ENCODE measurements around the gene SUPT20H.

The SUPT20H gene

GRCh38 chr13:37058910-37059847 lies at the start of gene SUPT20H:
SUPT20H (minus strand) TSS chr13:37059688; CDS start chr13:37051490, 8,198 bp downstream.
- DNase-seq (ENCODE audit: low read depth): peak; percentile 93

GRCh38 chr13:37109051-37109678 lies 49.7 kb upstream of the SUPT20H start:
- DNase-seq (ENCODE audit: low read depth): no peak

DNA sequence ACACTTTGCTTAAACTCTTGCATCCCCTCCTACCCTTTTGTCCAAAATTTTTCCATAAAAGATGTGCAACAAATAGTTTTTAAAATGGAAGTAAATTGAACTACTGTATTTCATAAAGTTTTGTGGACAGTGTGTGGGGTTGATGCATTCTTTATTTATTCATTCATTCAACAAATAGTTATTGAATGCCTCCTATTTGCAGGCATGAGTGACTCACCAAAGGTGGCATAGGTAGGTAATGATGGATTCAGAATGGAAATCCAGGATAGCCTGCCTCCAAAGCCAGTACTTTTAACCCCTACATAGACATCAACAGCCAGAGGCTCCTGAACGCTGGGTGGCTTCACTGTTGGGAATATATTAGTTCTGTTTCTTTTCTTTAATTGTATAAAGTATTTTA lies 48.4 kb upstream of the SUPT20H start:
- DNase-seq (ENCODE audit: low read depth): no peak

- no peak for DNase-seq (ENCODE audit: low read depth)
Measured at GRCh38 chr13:37107456-37107855, 48.0 kb upstream of the SUPT20H start.

GRCh38 chr13:37106642-37107041 lies 47.2 kb upstream of the SUPT20H start:
- no peak for DNase-seq (ENCODE audit: low read depth)

DNA sequence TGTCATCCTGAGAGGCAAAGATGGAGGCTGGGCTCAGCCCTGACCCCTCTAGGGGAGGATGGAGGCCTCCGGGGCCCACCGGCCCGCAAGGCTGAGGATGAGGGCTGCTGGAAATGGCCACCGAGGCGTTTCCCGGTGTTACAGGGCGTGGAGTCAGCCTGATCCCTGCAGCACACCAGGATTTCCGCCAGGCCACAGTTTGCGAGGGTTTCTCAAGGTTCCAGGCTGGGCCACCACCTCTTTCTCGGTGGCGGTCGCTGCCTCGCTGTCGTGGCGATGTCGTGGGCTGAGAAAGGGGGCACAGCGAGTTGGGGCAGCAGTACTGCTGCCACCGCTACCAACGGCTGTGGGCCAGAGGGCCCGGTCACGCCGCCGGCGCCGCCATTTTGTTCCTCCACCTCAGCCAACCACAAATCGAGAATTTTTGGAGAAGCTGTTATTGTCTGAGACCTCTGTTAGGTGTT lies 45.8 kb upstream of the SUPT20H start, which contains the start of gene CSNK1A1L:
Gene CSNK1A1L (minus strand): TSS at position 414 of the 464 bp plus-strand sequence. CDS start 408 bp downstream, at position 6.
- DNase-seq (ENCODE audit: low read depth): no peak

- DNase-seq (ENCODE audit: low read depth): no peak
Measured at GRCh38 chr13:37102896-37103295, 43.4 kb upstream of the SUPT20H start.

DNA sequence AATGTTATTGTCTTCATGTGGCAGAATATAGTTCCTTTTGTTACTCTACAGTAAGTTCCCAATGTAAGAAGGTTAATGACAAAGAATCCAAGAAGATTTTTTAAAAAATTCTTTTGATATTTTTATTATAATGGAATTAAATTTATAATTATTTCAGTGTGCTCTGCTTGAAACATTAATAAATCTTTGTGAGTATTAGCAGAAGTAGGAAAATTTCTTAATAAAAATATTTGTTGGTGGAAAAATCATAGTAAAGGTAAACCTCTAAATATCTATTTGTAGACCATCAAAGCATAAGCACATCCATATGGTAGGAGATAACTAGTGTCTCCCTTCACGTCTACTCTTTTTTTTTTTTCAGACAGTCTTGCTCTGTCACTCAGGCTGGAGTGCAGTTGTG lies 41.7 kb upstream of the SUPT20H start:
- DNase-seq (ENCODE audit: low read depth): no peak

DNA sequence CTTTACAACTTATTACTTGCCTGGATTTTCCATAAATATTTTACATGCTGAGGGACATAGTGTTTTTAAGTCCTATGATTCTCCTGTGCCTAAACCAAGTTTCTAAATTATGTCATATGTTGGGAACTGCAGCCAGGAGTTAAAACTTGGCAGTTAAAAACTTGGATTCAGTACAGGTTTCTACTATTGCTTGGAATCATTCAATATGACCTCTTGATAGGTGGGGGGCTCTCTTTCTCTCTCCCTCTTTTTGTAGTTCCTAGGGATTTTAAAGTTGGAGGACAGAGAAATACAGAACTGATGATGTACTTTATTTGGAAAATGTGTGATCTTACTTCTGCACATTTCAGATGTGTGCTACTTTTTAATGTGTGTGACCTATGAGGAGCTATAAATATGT lies 41.2 kb upstream of the SUPT20H start:
- no peak for DNase-seq (ENCODE audit: low read depth)

DNA sequence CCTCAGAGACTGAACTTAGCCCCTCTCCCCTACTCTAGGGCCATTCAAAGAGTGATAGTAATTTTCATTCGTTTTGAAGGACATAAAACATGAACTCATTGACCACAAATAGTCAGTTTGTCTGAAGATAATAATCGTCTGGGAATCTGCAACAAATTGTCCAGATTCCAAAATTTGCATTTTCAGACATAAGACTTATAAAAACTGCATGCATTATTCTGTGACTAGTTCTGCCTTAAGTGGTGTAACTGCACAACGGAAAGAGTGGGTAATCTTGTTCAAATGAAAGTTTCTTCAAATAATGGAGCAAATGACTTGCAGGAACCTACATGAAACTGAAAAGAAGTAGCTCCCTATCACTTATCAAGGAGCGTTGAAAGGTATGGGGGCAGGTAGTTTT lies 37.6 kb upstream of the SUPT20H start:
- DNase-seq (ENCODE audit: low read depth): no peak

DNA sequence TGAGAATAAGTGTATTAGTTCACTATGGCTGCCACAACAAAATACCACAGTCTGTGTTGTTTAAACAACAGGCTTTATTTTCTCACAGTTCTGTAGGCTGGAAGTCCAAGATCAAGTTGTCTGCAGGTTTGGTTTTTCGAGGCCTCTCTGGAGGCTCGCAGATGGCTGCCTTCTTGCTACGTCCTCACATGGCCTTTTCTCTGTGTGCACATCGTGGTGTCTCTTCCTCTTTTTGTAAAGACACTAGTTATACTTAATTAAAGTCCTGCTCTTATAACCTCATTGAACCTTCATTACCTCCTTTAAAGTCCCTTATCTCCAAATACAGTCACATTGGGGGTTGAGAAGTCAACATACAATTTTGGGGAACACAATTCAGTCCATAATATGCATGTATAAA lies 35.4 kb upstream of the SUPT20H start:
- no peak for DNase-seq (ENCODE audit: low read depth)

- no peak for DNase-seq (ENCODE audit: low read depth)
Measured at GRCh38 chr13:37094099-37094498, 34.6 kb upstream of the SUPT20H start.

DNA sequence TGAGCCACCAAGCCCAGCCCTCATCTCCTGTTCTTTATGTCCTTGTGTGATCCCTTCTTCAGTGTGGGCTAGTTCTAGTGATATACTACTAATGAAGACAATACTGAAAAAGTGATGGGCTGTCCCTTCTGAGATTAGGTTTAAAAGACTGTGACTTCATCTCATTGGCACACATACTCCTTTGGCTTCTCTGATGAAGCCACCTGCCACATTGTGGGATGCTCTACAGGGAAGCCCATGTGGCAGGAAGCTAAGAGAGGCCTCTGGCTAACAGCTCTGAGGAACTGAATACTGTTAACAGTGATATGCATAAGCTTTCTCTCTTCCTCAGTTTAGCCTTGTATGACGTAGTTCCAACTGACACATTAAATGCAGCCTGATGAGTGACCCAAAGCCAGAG lies 32.3 kb upstream of the SUPT20H start:
- no peak for DNase-seq (ENCODE audit: low read depth)

GRCh38 chr13:37090912-37091311 lies 31.4 kb upstream of the SUPT20H start:
- DNase-seq (ENCODE audit: low read depth): no peak

- DNase-seq (ENCODE audit: low read depth): no peak
Measured at GRCh38 chr13:37089495-37089894, 30.0 kb upstream of the SUPT20H start.

GRCh38 chr13:37087486-37087885 lies 28.0 kb upstream of the SUPT20H start:
- DNase-seq (ENCODE audit: low read depth): no peak

GRCh38 chr13:37085606-37086005 lies 26.1 kb upstream of the SUPT20H start:
- no peak for DNase-seq (ENCODE audit: low read depth)

DNA sequence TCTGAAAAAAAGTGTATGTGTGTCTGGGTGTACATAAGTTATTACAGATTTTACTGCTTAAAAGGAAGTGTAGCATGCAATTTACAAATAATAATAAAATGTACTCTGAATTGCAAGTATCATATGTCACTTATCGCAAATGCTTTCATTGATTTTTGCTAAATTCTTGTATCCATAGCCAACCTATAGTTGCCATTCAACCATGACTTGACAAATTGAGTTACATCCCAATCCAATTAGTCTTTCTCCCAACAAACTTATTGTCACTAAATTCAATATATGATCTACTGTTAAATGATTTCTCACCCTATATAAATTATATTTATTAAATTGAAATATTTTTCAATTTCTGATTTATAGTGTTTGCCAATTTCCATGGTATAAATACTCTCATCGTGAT lies 17.3 kb upstream of the SUPT20H start:
- no peak for DNase-seq (ENCODE audit: low read depth)

DNA sequence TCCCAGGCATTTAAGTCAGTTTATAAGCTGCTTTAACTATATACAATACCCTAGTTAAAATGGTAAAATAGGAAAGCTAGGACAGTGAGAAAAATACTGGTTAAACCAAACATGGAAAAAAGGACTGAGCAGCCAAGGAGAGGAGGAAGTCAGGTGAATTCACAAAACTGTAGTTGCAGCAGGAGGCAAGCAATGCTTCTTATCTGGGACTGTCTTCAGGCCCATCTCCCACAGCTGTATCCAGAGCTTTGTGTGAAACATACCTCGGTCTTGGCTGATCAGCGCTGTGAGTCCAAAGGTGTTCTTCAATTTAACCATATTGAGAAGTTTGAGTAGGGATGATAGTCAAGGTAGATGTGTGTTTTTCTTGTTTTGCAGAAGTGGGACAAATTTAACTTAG lies 15.7 kb upstream of the SUPT20H start:
- no peak for DNase-seq (ENCODE audit: low read depth)

DNA sequence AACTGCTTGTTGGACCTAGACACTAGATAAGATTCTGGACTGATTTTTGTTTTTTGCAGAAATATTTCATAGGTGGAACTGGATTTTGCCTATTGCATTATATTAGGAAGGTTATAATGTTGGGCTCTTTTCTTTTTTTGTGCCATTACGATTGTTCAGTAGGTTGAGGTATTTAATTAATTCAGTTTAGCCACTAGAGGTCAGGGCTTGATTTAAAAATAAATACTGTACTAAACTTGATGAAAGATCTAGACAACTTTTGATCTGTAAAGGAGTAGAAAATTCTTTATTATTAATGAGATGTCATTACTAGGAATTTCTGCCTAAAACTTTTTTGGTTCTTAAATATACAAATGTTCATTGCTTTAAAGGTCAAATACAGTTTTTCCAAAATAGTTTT lies 15.2 kb upstream of the SUPT20H start:
- DNase-seq (ENCODE audit: low read depth): no peak

DNA sequence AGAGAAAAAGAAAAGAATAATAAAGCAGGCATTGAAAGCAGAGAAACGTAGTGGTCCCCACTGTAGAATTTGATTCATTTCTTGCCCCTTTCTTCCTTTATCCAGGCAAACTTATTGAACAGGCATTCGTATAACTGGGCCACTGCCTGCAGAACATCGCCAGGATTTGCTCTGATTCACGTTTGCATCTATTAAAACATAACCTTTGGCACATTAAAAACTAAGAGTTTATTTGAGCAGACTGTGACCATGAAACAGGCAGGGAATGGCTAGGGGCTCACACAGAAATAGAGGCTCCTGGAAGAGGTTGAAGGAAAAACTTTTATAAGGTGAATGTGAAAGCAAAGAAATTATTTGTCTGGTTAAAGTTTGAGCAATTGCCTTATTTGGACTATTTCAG lies 12.5 kb upstream of the SUPT20H start:
- no peak for DNase-seq (ENCODE audit: low read depth)

DNA sequence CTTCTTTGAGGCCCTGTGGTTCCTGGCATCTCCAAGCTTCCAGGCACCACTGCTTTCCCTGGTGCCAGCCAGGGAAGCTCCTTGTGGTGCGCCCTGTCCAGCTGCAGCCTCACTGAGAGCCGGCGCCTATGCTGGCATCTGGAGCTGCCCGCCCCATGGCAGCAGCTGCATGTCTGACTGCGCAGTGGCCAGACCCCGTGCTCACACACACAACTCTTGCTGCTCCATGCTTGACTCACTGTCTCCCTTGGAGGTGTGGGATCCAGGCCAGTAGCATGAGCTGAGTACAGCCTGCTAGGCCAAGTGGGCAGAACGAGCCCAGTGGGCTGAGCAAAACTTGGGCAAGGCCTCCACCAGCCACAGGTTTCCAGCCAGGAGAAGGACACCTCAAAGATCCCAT lies 11.5 kb upstream of the SUPT20H start:
- DNase-seq (ENCODE audit: low read depth): no peak

DNA sequence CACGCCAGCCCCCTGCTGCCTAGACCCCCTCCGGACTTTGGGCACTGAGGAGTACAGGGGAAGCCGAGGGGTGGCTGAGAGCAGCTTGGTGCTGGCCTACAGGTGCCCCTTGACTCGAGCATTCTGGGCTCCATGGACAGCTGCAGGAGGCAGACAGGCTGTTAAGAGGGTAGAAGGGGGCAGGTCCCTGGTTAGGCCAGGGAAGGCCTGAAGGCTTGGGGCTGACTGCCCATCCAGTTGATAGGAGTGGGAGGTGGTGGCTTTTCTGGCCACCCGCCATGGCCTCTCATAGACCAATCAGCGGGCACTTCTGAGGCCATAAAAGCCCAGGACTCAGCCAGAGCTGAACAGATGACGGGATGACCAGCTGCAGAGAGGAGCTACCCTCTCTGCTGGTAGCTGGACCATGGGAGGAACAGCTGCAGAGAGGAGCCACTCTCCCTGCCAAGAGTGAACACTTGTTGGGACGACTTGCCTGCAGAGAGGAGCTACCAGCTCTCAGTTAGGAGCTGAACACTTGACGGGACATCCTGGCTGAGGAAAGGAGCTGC lies 10.7 kb upstream of the SUPT20H start:
- DNase-seq (ENCODE audit: low read depth): no peak

All from activated T-helper 1 cell treated with Interleukin-2 at 50 U/mL for 16 hours (primary cell).